ENCODE measurements around the gene TMEM109. TPM values are rescaled to one million over a fixed set of nuclear protein-coding genes. Genes with fewer than 3 reads are reported as not detected.

The TMEM109 gene
- polyA plus RNA-seq, 3 donors: 58.2 to 107 (median 83.5) TPM

- H3K27ac ChIP-seq (ENCODE audit: low read depth, low read length): no peak overlapping the region
- WGBS, 3 donors: 77 to 89% (median 84%) methylated on average over 18 to 21 of the region's 21 CpGs
Observed at GRCh38 chr11:60934790-60935605, 21.0 kb downstream of the TMEM109 start.

- 90 to 97% (median 91%) methylated on average over 26 to 27 of the region's 27 CpGs for WGBS, 3 donors
- no peak overlapping the region for H3K27ac ChIP-seq (ENCODE audit: low read depth, low read length)
Observed at GRCh38 chr11:60935676-60936442, 21.9 kb downstream of the TMEM109 start.

- WGBS, 3 donors: 86 to 91% (median 87%) methylated on average over 18 of the region's 18 CpGs
- no peak overlapping the region for H3K27ac ChIP-seq (ENCODE audit: low read depth, low read length)
Observed at GRCh38 chr11:60936467-60937143, 22.6 kb downstream of the TMEM109 start.

GRCh38 chr11:60937144-60937527 lies 23.2 kb downstream of the TMEM109 start:
- WGBS, 3 donors: 62 to 75% (median 65%) methylated on average over 12 of the region's 12 CpGs
- H3K27ac ChIP-seq (ENCODE audit: low read depth, low read length): no peak overlapping the region

- 93 to 96% (median 93%) methylated on average over 6 to 8 of the region's 8 CpGs for WGBS, 3 donors
Observed at GRCh38 chr11:60937811-60938210, 23.9 kb downstream of the TMEM109 start.

GRCh38 chr11:60938500-60938899 lies 24.5 kb downstream of the TMEM109 start:
- WGBS, 3 donors: 84 to 89% (median 89%) methylated on average over 9 of the region's 9 CpGs
- no peak overlapping the region for H3K27ac ChIP-seq (ENCODE audit: low read depth, low read length)

More at GRCh38 chr11:60937811-60938210, 23.9 kb downstream of the TMEM109 start:
- H3K27ac ChIP-seq (ENCODE audit: low read depth, low read length): no peak overlapping the region

- H3K27ac ChIP-seq (ENCODE audit: low read depth, low read length): no peak overlapping the region
- WGBS, 3 donors: 90 to 92% (median 92%) methylated on average over 7 of the region's 7 CpGs
Observed at GRCh38 chr11:60939301-60939700, 25.3 kb downstream of the TMEM109 start.

- 50 to 67% (median 59%) methylated on average over 2 of the region's 2 CpGs for WGBS, 3 donors
- H3K27ac ChIP-seq (ENCODE audit: low read depth, low read length): no peak overlapping the region
Observed at GRCh38 chr11:60939855-60940254, 25.9 kb downstream of the TMEM109 start.

- no peak overlapping the region for H3K27ac ChIP-seq (ENCODE audit: low read depth, low read length)
- 57 to 87% (median 81%) methylated on average over 6 of the region's 6 CpGs for WGBS, 3 donors
Observed at GRCh38 chr11:60941371-60942119, 27.6 kb downstream of the TMEM109 start.

GRCh38 chr11:60942219-60942618 lies 28.3 kb downstream of the TMEM109 start:
- H3K27ac ChIP-seq (ENCODE audit: low read depth, low read length): no peak overlapping the region
- WGBS, 3 donors: 62 to 95% (median 91%) methylated on average over 4 of the region's 4 CpGs

- no peak overlapping the region for H3K27ac ChIP-seq (ENCODE audit: low read depth, low read length)
Observed at GRCh38 chr11:60942970-60943565, 29.1 kb downstream of the TMEM109 start.

GRCh38 chr11:60944490-60945294 lies 30.7 kb downstream of the TMEM109 start:
- 78 to 87% (median 81%) methylated on average over 11 of the region's 11 CpGs for WGBS, 3 donors
- H3K27ac ChIP-seq (ENCODE audit: low read depth, low read length): no peak overlapping the region

More at GRCh38 chr11:60942970-60943565, 29.1 kb downstream of the TMEM109 start:
- WGBS, 3 donors: 37 to 58% (median 48%) methylated on average over 9 of the region's 9 CpGs

- H3K27ac ChIP-seq (ENCODE audit: low read depth, low read length): no peak overlapping the region
- WGBS, 3 donors: 91 to 97% (median 92%) methylated on average over 5 of the region's 5 CpGs
Observed at GRCh38 chr11:60945295-60945667, 31.3 kb downstream of the TMEM109 start.

- WGBS, 3 donors: 79 to 92% (median 91%) methylated on average over 11 to 15 of the region's 15 CpGs
- no peak overlapping the region for H3K27ac ChIP-seq (ENCODE audit: low read depth, low read length)
Observed at GRCh38 chr11:60946601-60947264, 32.8 kb downstream of the TMEM109 start.

- H3K27ac ChIP-seq (ENCODE audit: low read depth, low read length): no peak overlapping the region
- 40 to 57% (median 51%) methylated on average over 2 of the region's 2 CpGs for WGBS, 3 donors
Observed at GRCh38 chr11:60947700-60948099, 33.7 kb downstream of the TMEM109 start.

- WGBS, 3 donors: 66 to 83% (median 82%) methylated on average over 5 of the region's 5 CpGs
- no peak overlapping the region for H3K27ac ChIP-seq (ENCODE audit: low read depth, low read length)
Observed at GRCh38 chr11:60948250-60948649, 34.3 kb downstream of the TMEM109 start.

- WGBS, 3 donors: 77 to 82% (median 78%) methylated on average over 6 of the region's 6 CpGs
- no peak overlapping the region for H3K27ac ChIP-seq (ENCODE audit: low read depth, low read length)
Observed at GRCh38 chr11:60950024-60950423, 36.1 kb downstream of the TMEM109 start.
